Hepatocyte (in vitro differentiated cells): ENCODE data around the gene FRMD4B.

ENCODE experiments used
- EZH2phosphoT487 ChIP-seq: fragments of 200-600 bp; sonication (generic); IDR thresholded peaks from one replicate; pipeline ENCODE4 v1.6.1; 2018; ENCODE audit warnings: antibody characterized with exemption, mild to moderate bottlenecking, low read depth, moderate library complexity; ENCODE audit not compliant: unreplicated experiment, severe bottlenecking
- TF ChIP-seq, protein P1 (sequence below): fragments of 200-600 bp; sonication (generic); IDR thresholded peaks from 2 replicates; pipeline ENCODE4 v1.5.1; 2016; ENCODE audit warnings: antibody characterized with exemption, mild to moderate bottlenecking; ENCODE audit not compliant: poor library complexity

DNA sequence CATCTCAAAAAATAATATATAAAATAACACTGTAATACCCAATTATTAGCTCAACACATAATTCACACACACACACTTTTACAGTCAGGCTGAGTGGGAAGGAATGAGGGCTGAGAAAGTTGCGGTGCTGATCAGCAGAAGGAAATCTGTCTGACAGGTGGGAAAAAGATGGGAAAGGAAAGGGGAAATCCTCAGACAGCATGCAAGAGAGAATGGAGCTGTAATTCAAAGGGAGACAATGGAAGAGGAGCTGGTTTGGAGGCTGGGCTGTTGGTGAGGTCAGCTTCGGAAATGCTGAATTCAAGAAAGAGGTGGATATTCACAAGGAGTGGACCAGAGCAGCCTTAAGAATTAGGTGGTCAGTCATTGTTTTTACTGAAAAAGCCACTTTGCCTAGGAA is 141.8 kb downstream of the FRMD4B start:
- TF ChIP-seq, protein P1, sequence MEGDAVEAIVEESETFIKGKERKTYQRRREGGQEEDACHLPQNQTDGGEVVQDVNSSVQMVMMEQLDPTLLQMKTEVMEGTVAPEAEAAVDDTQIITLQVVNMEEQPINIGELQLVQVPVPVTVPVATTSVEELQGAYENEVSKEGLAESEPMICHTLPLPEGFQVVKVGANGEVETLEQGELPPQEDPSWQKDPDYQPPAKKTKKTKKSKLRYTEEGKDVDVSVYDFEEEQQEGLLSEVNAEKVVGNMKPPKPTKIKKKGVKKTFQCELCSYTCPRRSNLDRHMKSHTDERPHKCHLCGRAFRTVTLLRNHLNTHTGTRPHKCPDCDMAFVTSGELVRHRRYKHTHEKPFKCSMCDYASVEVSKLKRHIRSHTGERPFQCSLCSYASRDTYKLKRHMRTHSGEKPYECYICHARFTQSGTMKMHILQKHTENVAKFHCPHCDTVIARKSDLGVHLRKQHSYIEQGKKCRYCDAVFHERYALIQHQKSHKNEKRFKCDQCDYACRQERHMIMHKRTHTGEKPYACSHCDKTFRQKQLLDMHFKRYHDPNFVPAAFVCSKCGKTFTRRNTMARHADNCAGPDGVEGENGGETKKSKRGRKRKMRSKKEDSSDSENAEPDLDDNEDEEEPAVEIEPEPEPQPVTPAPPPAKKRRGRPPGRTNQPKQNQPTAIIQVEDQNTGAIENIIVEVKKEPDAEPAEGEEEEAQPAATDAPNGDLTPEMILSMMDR: no peak
- TF ChIP-seq EZH2phosphoT487: no peak
